ENCODE measurements around the gene LRRC4.

The LRRC4 gene

GRCh38 chr7:128017460-128017859 lies 13.8 kb downstream of the LRRC4 start:
- DNase-seq (ENCODE audit: extremely low spot score): no peak
- ChIA-PET POLR2A (no interaction called here), CTCF (no interaction called here)
- TF ChIP-seq FOXK2 (IDR thresholded peaks at IDR 0.05) (no peak), ZNF384 (IDR thresholded peaks at IDR 0.05) (no peak), TARDBP (IDR thresholded peaks at IDR 0.05) (no peak), LEF1 (IDR thresholded peaks at IDR 0.05; ENCODE audit: borderline replicate concordance) (no peak), BHLHE40 (IDR thresholded peaks at IDR 0.05; ENCODE audit: borderline replicate concordance) (no peak), ELF4 (IDR thresholded peaks at IDR 0.05) (no peak), SUZ12 (IDR thresholded peaks at IDR 0.05) (no peak), HDGF (IDR thresholded peaks at IDR 0.05; ENCODE audit: borderline replicate concordance) (no peak), L3MBTL2 (conservative IDR thresholded peaks at IDR 0.05) (no peak), SP1 (IDR thresholded peaks at IDR 0.05) (no peak), FOXM1 (IDR thresholded peaks at IDR 0.05; ENCODE audit: borderline replicate concordance) (no peak), ARNT (IDR thresholded peaks at IDR 0.05) (no peak), CTBP1 (IDR thresholded peaks at IDR 0.05; ENCODE audit: borderline replicate concordance) (no peak), FOXA1 (IDR thresholded peaks at IDR 0.05) (no peak)

- DNase-seq (ENCODE audit: extremely low spot score): no peak
- TF ChIP-seq HDGF (IDR thresholded peaks at IDR 0.05; ENCODE audit: borderline replicate concordance): no peak
- TF ChIP-seq L3MBTL2 (conservative IDR thresholded peaks at IDR 0.05): no peak
- no peak for TF ChIP-seq FOXM1 (IDR thresholded peaks at IDR 0.05; ENCODE audit: borderline replicate concordance)
- no peak for TF ChIP-seq BHLHE40 (IDR thresholded peaks at IDR 0.05; ENCODE audit: borderline replicate concordance)
- no peak for TF ChIP-seq FOXK2 (IDR thresholded peaks at IDR 0.05)
- no peak for TF ChIP-seq CTBP1 (IDR thresholded peaks at IDR 0.05; ENCODE audit: borderline replicate concordance)
- TF ChIP-seq NFRKB (IDR thresholded peaks at IDR 0.05): no peak
- no peak for TF ChIP-seq SUZ12 (IDR thresholded peaks at IDR 0.05)
- TF ChIP-seq LEF1 (IDR thresholded peaks at IDR 0.05; ENCODE audit: borderline replicate concordance): no peak
- no peak for TF ChIP-seq FOXA1 (IDR thresholded peaks at IDR 0.05)
- TF ChIP-seq ZNF384 (IDR thresholded peaks at IDR 0.05): no peak
- no peak for TF ChIP-seq SP1 (IDR thresholded peaks at IDR 0.05)
- TF ChIP-seq PKNOX1 (IDR thresholded peaks at IDR 0.05): no peak
- TF ChIP-seq ARNT (IDR thresholded peaks at IDR 0.05): no peak
- TF ChIP-seq TARDBP (IDR thresholded peaks at IDR 0.05): no peak
- no peak for TF ChIP-seq ELF4 (IDR thresholded peaks at IDR 0.05)
- ChIA-PET POLR2A (no interaction called here), CTCF (interaction anchor here (0.6 kb wide), 1 partner anchor 301 kb away, joined by 3 read pairs; no protein-coding TSS in a partner anchor)
These were observed 16.4 kb downstream of the LRRC4 start for GRCh38 chr7:128014811-128015210.

- TF ChIP-seq FOXM1 (IDR thresholded peaks at IDR 0.05; ENCODE audit: borderline replicate concordance) (no peak), PKNOX1 (IDR thresholded peaks at IDR 0.05) (no peak), SP1 (IDR thresholded peaks at IDR 0.05) (no peak), ARNT (IDR thresholded peaks at IDR 0.05) (no peak), CTBP1 (IDR thresholded peaks at IDR 0.05; ENCODE audit: borderline replicate concordance) (no peak), LEF1 (IDR thresholded peaks at IDR 0.05; ENCODE audit: borderline replicate concordance) (no peak), BHLHE40 (IDR thresholded peaks at IDR 0.05; ENCODE audit: borderline replicate concordance) (no peak), ELF4 (IDR thresholded peaks at IDR 0.05) (no peak), FOXK2 (IDR thresholded peaks at IDR 0.05) (no peak), L3MBTL2 (conservative IDR thresholded peaks at IDR 0.05) (no peak), FOXA1 (IDR thresholded peaks at IDR 0.05) (no peak), NFRKB (IDR thresholded peaks at IDR 0.05) (no peak), SUZ12 (IDR thresholded peaks at IDR 0.05) (no peak), TARDBP (IDR thresholded peaks at IDR 0.05) (no peak), HDGF (IDR thresholded peaks at IDR 0.05; ENCODE audit: borderline replicate concordance) (no peak), ZNF384 (IDR thresholded peaks at IDR 0.05) (no peak)
- CTCF ChIA-PET: interaction anchor here (0.7 kb wide), 1 partner anchor 11 kb away, joined by 3 read pairs; no protein-coding TSS in a partner anchor
These were observed 20.0 kb downstream of the LRRC4 start for GRCh38 chr7:128011131-128011661.

GRCh38 chr7:128010391-128011127 lies 20.7 kb downstream of the LRRC4 start:
- TF ChIP-seq HDGF (IDR thresholded peaks at IDR 0.05; ENCODE audit: borderline replicate concordance) (no peak), FOXK2 (IDR thresholded peaks at IDR 0.05) (no peak), CTBP1 (IDR thresholded peaks at IDR 0.05; ENCODE audit: borderline replicate concordance) (no peak), LEF1 (IDR thresholded peaks at IDR 0.05; ENCODE audit: borderline replicate concordance) (no peak), NFRKB (IDR thresholded peaks at IDR 0.05) (no peak), TARDBP (IDR thresholded peaks at IDR 0.05) (no peak), BHLHE40 (IDR thresholded peaks at IDR 0.05; ENCODE audit: borderline replicate concordance) (no peak), FOXA1 (IDR thresholded peaks at IDR 0.05) (no peak), L3MBTL2 (conservative IDR thresholded peaks at IDR 0.05) (no peak), ARNT (IDR thresholded peaks at IDR 0.05) (no peak), PKNOX1 (IDR thresholded peaks at IDR 0.05) (no peak), ELF4 (IDR thresholded peaks at IDR 0.05) (no peak), ZNF384 (IDR thresholded peaks at IDR 0.05) (no peak), FOXM1 (IDR thresholded peaks at IDR 0.05; ENCODE audit: borderline replicate concordance) (no peak), SP1 (IDR thresholded peaks at IDR 0.05) (no peak), SUZ12 (IDR thresholded peaks at IDR 0.05) (no peak)
- POLR2A ChIA-PET: no interaction called here
- DNase-seq (ENCODE audit: extremely low spot score): peak; percentile 15
- CTCF ChIA-PET: no interaction called here

More at GRCh38 chr7:128011131-128011661, 20.0 kb downstream of the LRRC4 start:
- DNase-seq (ENCODE audit: extremely low spot score): no peak
- POLR2A ChIA-PET: no interaction called here

GRCh38 chr7:128008744-128009143 lies 22.5 kb downstream of the LRRC4 start:
- CTCF ChIA-PET: no interaction called here
- POLR2A ChIA-PET: no interaction called here
- no peak for DNase-seq (ENCODE audit: extremely low spot score)
- TF ChIP-seq SUZ12 (IDR thresholded peaks at IDR 0.05): no peak
- no peak for TF ChIP-seq SP1 (IDR thresholded peaks at IDR 0.05)
- no peak for TF ChIP-seq BHLHE40 (IDR thresholded peaks at IDR 0.05; ENCODE audit: borderline replicate concordance)
- no peak for TF ChIP-seq ELF4 (IDR thresholded peaks at IDR 0.05)
- TF ChIP-seq PKNOX1 (IDR thresholded peaks at IDR 0.05): no peak
- no peak for TF ChIP-seq FOXM1 (IDR thresholded peaks at IDR 0.05; ENCODE audit: borderline replicate concordance)
- no peak for TF ChIP-seq FOXA1 (IDR thresholded peaks at IDR 0.05)
